GM12878 (cell line): ENCODE data around the gene FAM110A. TPM values are rescaled to one million over a fixed set of nuclear protein-coding genes. Genes with fewer than 3 reads are reported as not detected.

ENCODE experiments used
- ATAC-seq: fragments of 200-7000 bp; cut with Tn5 transposase; 3 replicates; pipeline ENCODE4 v1.9.1; 2020; ENCODE audit warnings: mild to moderate bottlenecking, moderate library complexity
- BruUV-seq: library from RNA; stranded (reverse); fragments of 400-500 nt; replicated peaks from 2 replicates; lab custom pipeline; 2021; lab: Mats Ljungman, UMichigan
- CTCF ChIA-PET: fragments of 300-600 bp; sonication (Branson Sonifier 250); formaldehyde crosslinking; extraction: SDS; loops from one replicate; lab custom pipeline; 2021; ENCODE audit warnings: inconsistent platforms; lab: Yijun Ruan, JAX
- POLR2A ChIA-PET: fragments of 350-600 bp; formaldehyde crosslinking; extraction: SDS; loops from one replicate; lab custom pipeline; 2021; ENCODE audit warnings: inconsistent platforms; lab: Charles Lee
- RAD21 ChIA-PET: fragments of 300-600 bp; sonication (Branson Sonifier 250); formaldehyde crosslinking; loops from one replicate; lab custom pipeline; 2023; ENCODE audit warnings: antibody characterized with exemption; ENCODE audit not compliant: unreplicated experiment; lab: Charles Lee
- SMC1A ChIA-PET: fragments of 300-600 bp; sonication (Branson Sonifier 250); formaldehyde crosslinking; loops from one replicate; lab custom pipeline; 2023; ENCODE audit not compliant: unreplicated experiment, uncharacterized antibody; lab: Charles Lee
- DNase-seq: peaks from one replicate; pipeline ENCODE4 v3.0.0-alpha.2; 2011; ENCODE audit warnings: low read depth, low spot score
- FAIRE-seq: peaks from 3 replicates; lab custom pipeline; 2011; peaks lifted over from hg19 to GRCh38; lab: Jason Lieb, UNC
- H2AFZ ChIP-seq: 2 replicates; pipeline ENCODE4 v1.6.0; 2011; ENCODE audit warnings: low read depth, low read length, control low read depth; ENCODE audit not compliant: control insufficient read depth
- H3K27ac ChIP-seq: 2 replicates; pipeline ENCODE4 v1.5.1; 2011; ENCODE audit warnings: control low read depth; ENCODE audit not compliant: control insufficient read depth, insufficient read depth
- H3K27me3 ChIP-seq, 2 experiments: replicated peaks in 1 of 2; 2 replicates each; pipeline versions ENCODE4 v1.6.0 to v1.6.1; 2011; ENCODE audit warnings: low read length in 1 of 2; ENCODE audit not compliant: control insufficient read depth in 2 of 2, insufficient read depth in 2 of 2
- H3K36me3 ChIP-seq, 2 experiments: 2 replicates each; pipeline ENCODE4 v1.5.1; 2011; ENCODE audit warnings: low read length in 1 of 2; ENCODE audit not compliant: control insufficient read depth in 2 of 2, insufficient read depth in 2 of 2
- H3K4me1 ChIP-seq: 2 replicates; pipeline ENCODE4 v1.6.1; 2011; ENCODE audit warnings: mild to moderate bottlenecking, low read length, moderate library complexity, mixed read lengths; ENCODE audit not compliant: control insufficient read depth, insufficient read depth
- H3K4me2 ChIP-seq: 2 replicates; pipeline ENCODE4 v1.6.0; 2011; ENCODE audit warnings: control low read depth; ENCODE audit not compliant: control insufficient read depth, insufficient read depth
- H3K4me3 ChIP-seq: fragments of 200-600 bp; sonication (generic); 2 replicates; pipeline ENCODE4 v1.5.1; 2016
- H3K79me2 ChIP-seq: 2 replicates; pipeline ENCODE4 v1.6.0; 2011; ENCODE audit warnings: low read length; ENCODE audit not compliant: control insufficient read depth, insufficient read depth
- H3K9ac ChIP-seq: 2 replicates; pipeline ENCODE4 v1.8.0; 2011; ENCODE audit warnings: low read length, control low read depth, mixed read lengths; ENCODE audit not compliant: control insufficient read depth, insufficient read depth
- H3K9me3 ChIP-seq: replicated peaks from 3 replicates; pipeline ENCODE4 v1.5.1; 2011; ENCODE audit warnings: mild to moderate bottlenecking, low read length; ENCODE audit not compliant: control insufficient read depth, insufficient read depth
- H4K20me1 ChIP-seq: 2 replicates; pipeline ENCODE4 v1.6.0; 2011; ENCODE audit not compliant: control insufficient read depth, insufficient read depth
- BCLAF1 ChIP-seq: fragments of 450-650 bp; IDR thresholded peaks from 2 replicates; pipeline ENCODE4 v1.6.1; 2017; ENCODE audit warnings: antibody characterized with exemption, mild to moderate bottlenecking, moderate library complexity
- DPF2 ChIP-seq: fragments of 450-650 bp; IDR thresholded peaks from 2 replicates; pipeline ENCODE4 v1.6.1; 2017; ENCODE audit warnings: mild to moderate bottlenecking
- HDGF ChIP-seq: fragments of 450-650 bp; IDR thresholded peaks from 2 replicates; pipeline ENCODE4 v1.6.1; 2016; ENCODE audit warnings: antibody characterized with exemption
- MEF2B ChIP-seq: fragments of 450-650 bp; IDR thresholded peaks from 2 replicates; pipeline ENCODE4 v1.6.1; 2018; ENCODE audit warnings: mild to moderate bottlenecking, moderate library complexity; ENCODE audit not compliant: partially characterized antibody, poor library complexity, severe bottlenecking
- NFYA ChIP-seq: IDR thresholded peaks from 2 replicates; pipeline ENCODE4 v1.6.1; 2011; ENCODE audit warnings: low read depth, mild to moderate bottlenecking, low read length, improper control_type of control experiment, borderline replicate concordance
- PAX5 ChIP-seq: IDR thresholded peaks from 2 replicates; pipeline ENCODE4 v1.6.1; 2011; ENCODE audit warnings: low read depth, low read length, borderline replicate concordance
- PKNOX1 ChIP-seq: fragments of 450-650 bp; IDR thresholded peaks from 2 replicates; pipeline ENCODE4 v1.6.1; 2016; ENCODE audit warnings: mild to moderate bottlenecking
- ZBED1 ChIP-seq: IDR thresholded peaks from 2 replicates; pipeline ENCODE4 v1.6.1; 2016; ENCODE audit warnings: borderline replicate concordance
- WGBS: methylation state at CpG from one replicate; pipeline ENCODE4 v1.1.6; 2016; ENCODE audit warnings: low lambda C conversion rate; ENCODE audit not compliant: insufficient replicate concordance, insufficient coverage; ENCODE audit errors: missing lambda C conversion rate; 5-methylcytosine and 5-hydroxymethylcytosine counted together
- in situ Hi-C: fragments of 300-500 bp; cut with MboI; formaldehyde crosslinking; loops from 9 replicates; pipeline ENCODE4 v1.14.3; 2018; ENCODE audit warnings: mixed read lengths
- intact Hi-C: fragments of 100-400 bp; cut with micrococcal nuclease; formaldehyde crosslinking; loops from one replicate; pipeline ENCODE4 v1.14.2; 2022; ENCODE audit not compliant: unreplicated experiment
- polyA plus RNA-seq, 11 experiments: library from polyadenylated mRNA; depleted of rRNA in 4 of 11; unstranded in 6 of 11; stranded (reverse) in 5 of 11; fragments of >200 nt; fragmentation: Nextera tagmentation in 4 of 11; fragmentation: Illumina TruSeq in 1 of 11; extraction: Ambion mirVana in 4 of 11; extraction: Trizol in 1 of 11; gene quantifications; 1 replicate in 1 of 11; 2 replicates in 10 of 11; pipeline versions ENCODE4 v1.2.1 to v1.2.3, GENCODE V29; 2011 to 2016; ENCODE audit warnings: inconsistent platforms in 2 of 11, missing spikeins in 2 of 11, low read depth in 1 of 11
- total RNA-seq, 4 experiments: library from RNA; depleted of rRNA in 3 of 4; stranded (reverse); fragments of >200 nt in 3 of 4; fragmentation: Illumina TruSeq in 1 of 4; extraction: Trizol in 1 of 4; gene quantifications; 2 replicates each; pipeline versions ENCODE4 v1.2.1 to v1.2.3, GENCODE V29; 2013 to 2021

The FAM110A gene
- total and polyA plus RNA-seq, 10 of the 15 experiments (the other 5 are each of a cell fraction or from before 2014, with no cell fraction given), result 1.1 to 14.8 (median 7.4) TPM

GRCh38 chr20:879626-880025 lies 46.1 kb downstream of the FAM110A start:
- ATAC-seq (no peak), FAIRE-seq (no peak), DNase-seq (no peak)
- H3K4me1 ChIP-seq, result no peaks in the 10 kb centered on the region
- POLR2A ChIA-PET, result no interaction called here
- H3K36me3 ChIP-seq, result no peaks in the 10 kb centered on the region
- H3K4me3 ChIP-seq, result no peak overlapping the region
- H4K20me1 ChIP-seq, result no peaks in the 10 kb centered on the region
- H3K79me2 ChIP-seq, result no peaks in the 10 kb centered on the region
- no peaks in the 10 kb centered on the region for H3K9me3 ChIP-seq
- H3K27me3 ChIP-seq, result no peaks in the 10 kb centered on the region
- in situ Hi-C loops, result no loop called here
- H3K9ac ChIP-seq, result no peak overlapping the region
- TF ChIP-seq MEF2B (no peak), PAX5 (no peak), HDGF (no peak), DPF2 (no peak), ZBED1 (no peak), BCLAF1 (no peak), NFYA (no peak), PKNOX1 (no peak)
- SMC1A ChIA-PET, result no interaction called here
- CTCF ChIA-PET, result no interaction called here
- WGBS, result 92% methylated on average over 4 of the region's 4 CpGs
- intact Hi-C loops, result no loop called here
- RAD21 ChIA-PET, result no interaction called here
- no peak overlapping the region for H2AFZ ChIP-seq
- H3K4me2 ChIP-seq, result no peak overlapping the region
- no TSS peak for BruUV-seq
- no peak overlapping the region for H3K27ac ChIP-seq
